HG03558 (cell line): ENCODE results near the gene PIK3R1.

Experiments
- ATAC-seq: cut with Tn5 transposase; IDR thresholded peaks from one replicate; pipeline ENCODE4 v1.9.1; 2021; ENCODE audit warnings: moderate number of reproducible peaks; ENCODE audit not compliant: unreplicated experiment; ENCODE audit errors: extremely low read depth

PIK3R1 gene

DNA sequence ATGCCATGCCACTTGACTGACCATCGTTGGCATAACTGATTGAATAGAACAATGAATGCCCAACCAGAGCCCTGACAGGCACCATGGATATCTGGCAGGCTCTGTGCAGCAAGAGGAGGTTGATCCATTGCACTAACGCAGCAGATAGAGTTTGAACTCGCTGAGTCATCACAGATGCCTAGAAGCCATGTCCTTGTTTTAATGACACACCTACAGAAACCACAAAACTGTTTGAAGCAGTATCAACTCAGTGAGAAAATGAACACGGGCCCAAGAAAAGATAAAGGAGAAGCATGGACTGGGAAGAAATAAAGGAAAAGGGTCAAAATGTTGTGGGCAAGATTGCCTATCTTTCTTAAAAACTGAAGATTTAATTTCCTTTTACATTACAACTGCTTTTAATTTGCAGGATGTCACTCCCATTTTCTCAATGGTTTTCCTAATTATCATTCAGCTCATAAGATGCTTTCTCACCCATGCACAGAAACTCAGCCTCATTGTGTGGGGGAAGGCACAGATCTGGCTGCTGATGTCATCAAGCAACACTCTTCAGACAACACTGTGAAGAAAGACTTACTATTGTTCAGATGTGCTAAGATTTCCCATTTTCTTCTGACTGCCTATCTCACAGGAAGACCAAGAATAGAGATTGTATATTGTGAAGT lies 129.0 kb downstream of the PIK3R1 start:
- ATAC-seq = no peak

DNA sequence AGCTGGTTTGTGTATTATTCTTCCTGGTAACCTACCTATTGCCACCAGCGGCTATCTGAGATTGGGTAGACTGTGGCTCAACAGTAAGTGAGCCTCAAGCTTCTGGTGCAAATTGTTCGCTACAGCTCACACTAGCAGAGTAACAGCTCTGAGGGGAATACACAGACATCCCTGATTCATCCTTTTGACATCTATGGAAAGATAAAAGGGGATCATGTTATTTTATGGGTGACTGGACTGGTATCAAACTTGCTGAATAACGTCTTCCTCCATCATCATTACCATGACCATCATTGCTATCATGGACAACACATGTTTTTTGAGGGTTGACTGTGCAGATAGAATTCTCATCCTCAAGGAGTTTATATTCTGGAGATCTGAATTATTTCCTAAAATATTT lies 129.6 kb downstream of the PIK3R1 start:
- no peak for ATAC-seq

DNA sequence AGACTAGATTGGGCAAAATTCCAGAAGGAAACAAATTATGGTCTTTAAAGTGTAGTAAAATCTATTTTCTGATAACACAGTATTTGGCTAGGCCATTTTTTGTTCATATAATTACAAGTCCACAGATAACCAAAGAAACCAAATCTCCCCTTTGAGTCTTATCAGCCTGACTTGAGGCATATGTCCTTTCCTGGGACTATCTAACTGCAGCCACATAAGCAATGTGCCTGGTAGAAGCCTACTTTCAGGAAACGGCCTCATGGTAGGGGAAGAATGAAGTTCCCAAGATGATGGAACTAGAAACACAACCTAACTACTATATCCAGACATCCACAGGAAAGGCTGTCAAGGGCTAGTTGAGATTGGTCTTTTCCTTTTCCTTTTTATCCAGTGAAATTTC lies 130.0 kb downstream of the PIK3R1 start:
- ATAC-seq = no peak

DNA sequence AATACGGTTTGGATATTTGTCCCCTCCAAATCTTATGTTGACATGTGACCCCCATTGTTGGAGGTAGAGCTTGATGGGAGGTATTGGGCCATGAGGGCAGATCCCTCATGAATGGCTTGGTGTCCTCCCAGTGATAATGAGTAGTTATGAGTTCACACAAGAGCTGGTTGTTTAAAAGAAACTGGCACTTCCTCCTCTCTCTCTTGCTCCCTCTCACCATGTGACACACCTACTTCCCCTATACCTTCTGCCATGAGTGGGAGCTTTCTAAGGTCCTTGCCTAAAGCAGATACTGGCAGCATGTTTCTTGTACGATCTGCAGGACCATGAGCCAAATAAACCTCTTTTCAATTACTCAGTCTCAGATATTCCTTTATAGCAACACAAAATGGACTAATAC lies 132.0 kb downstream of the PIK3R1 start:
- ATAC-seq = no peak

DNA sequence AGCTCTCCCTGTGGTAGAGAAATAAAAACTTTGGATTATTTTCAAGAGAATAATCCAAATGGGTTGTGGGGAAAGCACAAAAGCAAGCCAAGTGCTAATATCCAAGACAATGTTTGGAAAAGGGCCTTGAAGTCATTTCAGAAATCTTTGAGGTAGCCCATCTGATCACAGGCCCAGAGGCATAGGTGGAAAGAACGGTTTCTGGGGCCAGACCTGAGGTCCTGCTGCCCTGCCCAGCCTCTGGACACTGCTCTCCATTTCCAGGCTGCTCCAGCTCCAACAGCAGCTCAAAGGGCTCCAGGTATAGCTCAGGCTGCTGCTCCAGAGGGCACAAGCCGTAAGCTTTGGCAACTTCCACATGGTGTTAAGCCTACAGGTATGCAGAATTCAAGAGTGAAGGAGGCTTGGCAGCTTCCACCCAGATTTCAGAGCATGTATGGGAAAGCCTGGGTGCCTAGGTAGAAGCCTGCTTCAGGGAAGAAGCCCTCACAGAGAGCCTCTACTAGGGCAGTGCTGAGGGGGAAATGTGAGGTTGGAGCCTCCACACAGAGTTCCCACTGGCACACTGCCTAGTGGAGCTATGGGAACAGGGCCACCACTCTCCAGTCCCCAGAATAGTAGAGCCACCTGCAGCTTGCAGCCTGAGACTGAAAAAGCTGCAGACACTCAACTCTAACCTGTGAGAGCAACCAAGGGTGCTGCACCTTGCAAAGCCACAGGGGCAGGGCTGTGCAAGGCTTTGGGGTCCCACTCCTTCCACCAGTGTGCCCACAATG lies 133.1 kb downstream of the PIK3R1 start:
- no peak for ATAC-seq

DNA sequence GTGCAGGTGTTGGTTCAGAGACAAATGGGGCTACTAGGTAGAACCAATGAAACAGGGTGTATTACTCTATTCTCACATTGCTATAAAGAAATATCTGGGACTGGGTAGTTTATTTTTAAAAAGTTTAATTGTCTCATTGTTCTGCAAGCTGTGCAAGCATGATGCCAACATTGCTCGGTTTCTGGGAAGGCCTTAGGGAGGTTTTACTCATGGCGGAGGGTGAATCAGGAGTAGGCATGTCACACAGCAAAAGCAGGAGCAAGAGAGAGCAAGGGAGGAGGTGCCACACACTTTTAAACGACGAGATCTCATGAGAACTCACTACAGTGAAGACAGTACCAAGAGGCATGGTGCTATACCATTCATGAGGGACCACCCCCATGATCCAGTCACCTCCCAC lies 134.6 kb downstream of the PIK3R1 start:
- no peak for ATAC-seq
